HG02588 (cell line): Measurements from ENCODE around the gene DAPK1.
A peak's percentile ranks its signal among the peaks of the same experiment; 100 is the strongest.

Experiments
- ATAC-seq: cut with Tn5 transposase; IDR thresholded peaks from one replicate; pipeline ENCODE4 v1.9.1; 2021; ENCODE audit warnings: mild to moderate bottlenecking, moderate library complexity; ENCODE audit not compliant: unreplicated experiment

The DAPK1 gene

DNA sequence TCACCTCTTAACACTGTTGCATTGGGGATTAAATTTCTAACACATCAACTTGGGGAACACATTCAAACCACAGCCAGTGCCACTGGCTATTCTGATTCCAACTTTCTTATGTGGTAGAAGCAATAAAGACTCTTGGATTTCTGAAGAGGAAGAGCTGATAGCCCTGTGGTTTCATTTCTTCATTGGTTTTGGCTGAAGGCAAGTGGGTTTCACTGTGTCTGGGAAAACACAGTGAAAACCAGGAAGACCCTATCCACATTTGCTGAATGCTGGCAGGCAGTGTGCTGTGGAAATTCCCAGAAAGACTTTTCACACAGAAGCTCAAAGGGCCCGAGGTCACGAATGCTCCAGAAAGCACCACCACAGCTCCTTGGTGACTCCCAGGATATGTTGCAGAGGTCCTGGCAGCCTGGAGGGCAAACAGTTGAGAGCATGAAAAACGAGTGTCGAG lies 67.1 kb downstream of the DAPK1 start:
- ATAC-seq = no peak

DNA sequence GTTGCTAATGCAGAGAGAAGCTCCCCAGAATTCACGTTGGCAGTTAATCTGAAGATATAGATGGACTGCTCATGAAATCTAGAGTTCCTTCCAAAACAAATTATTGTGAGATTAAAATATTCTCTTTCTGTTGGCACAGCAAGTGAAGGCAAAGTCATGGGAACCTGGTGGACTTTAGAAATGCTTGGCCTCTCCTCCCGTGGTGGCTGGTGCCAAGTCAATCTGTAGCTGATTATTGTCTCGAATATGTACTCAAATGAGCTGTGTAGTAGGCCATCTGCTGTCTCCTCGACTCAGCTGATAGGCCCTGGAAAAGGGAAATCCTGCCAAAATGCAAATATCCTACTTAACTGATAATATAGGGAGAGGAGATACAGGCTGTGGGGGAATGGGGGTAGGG lies 69.3 kb downstream of the DAPK1 start:
- no peak for ATAC-seq

DNA sequence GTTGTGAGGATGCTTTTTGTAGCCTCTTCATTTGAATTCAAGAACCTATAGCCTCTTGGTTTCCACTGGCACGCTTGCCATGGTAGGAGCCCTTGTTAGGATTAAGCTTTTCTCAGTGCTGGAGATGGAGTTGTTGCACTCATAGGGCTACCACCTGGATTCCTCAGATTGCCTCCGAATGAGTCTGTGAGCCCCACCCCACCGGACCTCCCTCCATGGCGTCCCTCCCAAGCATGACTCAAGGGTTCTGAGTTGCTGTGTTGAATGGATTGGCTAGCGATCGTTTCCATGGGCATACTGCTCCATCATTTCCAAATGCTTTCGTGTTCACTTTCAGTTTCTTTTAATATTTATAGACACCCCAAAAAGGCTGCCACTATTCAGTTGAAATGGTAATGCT lies 69.9 kb downstream of the DAPK1 start:
- ATAC-seq = no peak

DNA sequence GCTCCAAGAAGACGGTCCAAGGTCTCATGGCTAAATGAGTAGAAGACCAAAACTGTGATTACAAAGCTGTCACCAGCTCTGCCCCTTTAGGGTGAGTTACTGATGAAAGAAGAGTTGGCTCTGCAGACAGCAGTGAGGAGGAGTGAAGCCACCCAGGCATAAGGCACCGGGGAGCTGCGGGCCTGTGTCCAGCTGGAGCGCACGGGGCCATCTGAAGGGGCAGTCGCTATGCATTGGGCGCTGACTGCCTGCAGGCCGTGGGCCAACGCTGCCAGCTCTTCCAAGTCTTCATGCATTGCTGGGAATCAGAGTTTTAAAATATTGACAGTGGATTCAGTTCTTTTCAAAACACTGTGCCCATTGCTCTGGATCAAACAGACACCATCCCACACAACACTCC lies 70.3 kb downstream of the DAPK1 start:
- no peak for ATAC-seq

DNA sequence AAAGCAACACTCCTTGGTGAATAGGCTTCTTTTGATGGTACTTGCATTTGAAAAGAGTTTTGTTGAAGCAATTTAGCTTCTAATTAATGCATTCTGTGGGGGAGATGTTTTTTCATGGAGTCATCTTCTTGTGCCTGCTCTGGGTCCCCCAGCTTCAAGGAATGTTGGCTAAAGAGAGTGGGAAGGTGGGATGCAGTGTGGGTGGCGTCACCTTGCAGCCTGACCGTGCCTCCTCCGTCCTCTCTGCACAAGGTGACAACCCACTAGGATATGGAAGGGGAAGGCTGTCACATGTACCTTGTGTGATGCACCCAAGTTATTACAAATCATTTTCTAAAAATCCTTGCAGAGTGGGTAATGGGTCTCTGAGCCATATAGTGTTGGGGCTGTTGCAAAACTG lies 70.7 kb downstream of the DAPK1 start:
- ATAC-seq = no peak

DNA sequence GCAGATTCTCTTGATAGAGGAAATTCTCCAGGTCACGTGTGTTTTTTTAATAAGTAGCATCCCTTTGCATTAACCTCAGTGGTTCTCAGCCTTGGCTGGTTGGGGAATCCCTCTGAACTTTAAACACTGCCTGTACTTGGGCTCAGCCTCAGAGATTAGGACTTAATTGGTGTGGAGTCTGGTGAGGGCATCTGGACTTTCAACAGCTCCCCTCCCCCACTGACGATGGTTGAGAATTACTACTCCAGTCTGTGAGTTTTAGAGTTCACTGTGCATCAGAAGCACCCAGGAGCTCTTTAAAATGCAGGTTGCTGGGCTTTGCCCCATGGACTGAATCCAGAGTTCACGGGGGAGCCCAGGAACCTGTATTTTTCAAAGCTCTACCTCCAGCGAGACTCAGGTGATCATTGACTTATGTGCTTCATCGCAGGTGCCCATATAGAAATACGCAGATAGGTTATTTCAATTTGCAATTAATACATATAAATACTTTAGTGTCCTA lies 71.4 kb downstream of the DAPK1 start:
- ATAC-seq = no peak

DNA sequence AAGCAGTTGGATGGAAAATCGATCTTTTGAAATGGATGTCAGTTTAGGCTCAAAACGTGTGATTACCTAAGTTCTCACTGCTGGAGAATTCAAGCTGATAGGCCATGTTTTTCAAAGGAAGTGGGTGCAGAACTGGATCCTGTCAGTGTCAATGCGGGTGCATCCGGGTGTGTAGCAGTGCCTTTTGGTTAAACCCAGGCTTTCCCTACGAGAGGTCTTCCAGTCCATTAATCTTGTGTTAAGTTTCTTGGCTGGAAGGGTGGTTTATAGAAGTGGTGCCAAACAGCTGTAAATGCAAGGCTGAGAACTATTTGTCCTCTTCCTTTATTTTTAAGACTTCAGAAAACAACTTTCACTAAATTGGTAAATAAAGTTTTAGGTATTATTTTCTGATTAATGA lies 71.9 kb downstream of the DAPK1 start:
- no peak for ATAC-seq

DNA sequence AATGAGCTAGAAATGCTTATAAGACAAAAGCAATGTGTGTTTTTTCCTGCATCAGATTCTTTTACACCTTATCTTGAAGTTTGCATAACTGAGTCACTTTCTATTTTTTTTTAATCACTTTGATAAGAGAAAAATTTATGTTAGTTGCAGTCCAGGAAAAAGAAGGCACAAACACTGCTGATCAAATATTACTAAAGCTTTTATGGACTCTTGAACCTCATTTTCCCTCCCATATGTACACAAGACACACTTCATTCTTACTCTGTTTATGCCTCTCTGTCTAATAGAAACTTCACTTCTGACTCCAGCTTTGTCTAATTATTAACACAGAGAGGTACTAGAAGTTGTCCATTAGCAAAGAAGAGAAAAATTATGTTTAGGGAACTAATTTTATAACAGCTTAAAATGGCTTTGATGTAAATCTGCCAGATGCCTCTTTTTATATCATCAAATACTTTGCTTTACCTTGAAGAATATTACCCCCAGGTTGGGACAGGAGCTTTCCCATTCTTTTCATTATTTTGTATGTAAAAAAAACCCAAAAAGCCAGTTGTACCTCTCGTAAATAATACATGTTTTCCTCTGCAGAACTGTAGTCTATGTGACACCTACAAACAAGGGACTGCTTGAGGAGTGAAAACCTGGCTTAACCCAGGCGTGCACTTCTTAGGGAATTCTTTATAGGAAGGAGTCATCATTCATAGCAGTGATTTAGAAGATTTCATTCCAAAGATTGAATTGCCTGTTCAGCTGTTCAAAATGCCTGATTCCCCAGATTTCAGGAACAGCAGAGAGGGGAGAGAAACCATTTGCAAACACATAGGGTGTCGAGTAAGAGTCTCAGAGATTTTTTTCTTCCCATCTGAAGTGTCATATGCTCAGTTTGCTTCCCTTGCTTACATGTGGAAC lies 72.6 kb downstream of the DAPK1 start:
- ATAC-seq = peak; percentile 62

DNA sequence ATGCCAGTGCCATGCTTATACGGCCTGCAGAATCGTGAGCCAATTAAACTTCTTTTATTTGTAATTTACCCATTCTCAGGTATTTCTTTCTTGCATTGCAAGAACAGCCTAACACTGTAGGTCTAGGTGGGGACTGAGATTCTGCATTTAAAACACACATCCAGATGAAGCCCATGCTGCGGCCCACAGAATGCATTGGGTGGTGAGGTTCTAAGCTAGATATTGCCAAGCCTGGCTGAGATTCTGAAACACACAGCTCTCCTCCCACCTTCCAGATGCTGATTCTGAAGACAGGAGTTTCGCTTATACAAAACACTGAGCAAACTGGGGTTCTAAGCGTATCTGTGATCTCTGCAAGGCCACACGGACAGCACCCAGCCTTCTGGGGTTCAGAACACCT lies 75.1 kb downstream of the DAPK1 start:
- no peak for ATAC-seq

DNA sequence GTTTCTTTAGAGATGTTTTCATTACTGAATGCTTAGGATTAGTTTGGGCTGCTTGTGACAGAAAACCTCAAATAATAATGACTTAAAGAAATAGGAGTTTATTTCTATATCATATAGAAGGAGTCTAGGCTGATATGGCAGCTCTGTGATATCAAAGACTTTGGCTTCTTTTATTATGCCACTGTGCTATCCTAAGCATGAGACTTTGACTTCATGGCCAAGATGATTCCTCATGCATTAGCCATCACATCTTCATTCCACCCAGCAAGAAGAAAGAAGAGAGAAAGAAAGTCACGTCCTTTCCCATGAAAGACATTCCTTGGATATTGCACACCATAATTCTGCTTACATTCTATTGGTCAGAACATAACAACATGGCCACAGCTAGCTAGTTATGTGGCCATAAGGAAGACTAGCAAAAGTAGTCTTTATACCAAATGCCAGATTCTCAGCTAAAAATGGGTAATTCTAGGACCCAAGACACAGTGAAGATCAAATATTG lies 76.2 kb downstream of the DAPK1 start:
- no peak for ATAC-seq

DNA sequence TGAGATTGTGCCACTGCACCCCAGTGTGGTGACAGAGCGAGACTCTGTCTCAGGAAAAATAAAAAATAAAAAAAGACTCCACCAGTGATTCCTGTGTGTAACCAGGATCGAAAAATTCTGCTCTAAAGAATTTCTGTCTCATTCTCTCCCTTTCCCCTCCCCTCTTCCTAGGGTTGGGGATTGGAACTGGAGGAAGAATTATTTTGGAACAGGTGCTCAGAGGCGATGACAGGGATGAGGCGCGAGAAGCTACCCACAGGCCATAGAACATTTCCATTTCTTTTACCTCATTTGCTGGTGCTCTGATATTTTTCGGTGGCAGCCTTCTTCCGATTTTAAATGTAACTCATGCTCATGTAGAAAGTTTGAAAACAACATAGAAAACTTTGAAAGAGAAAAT lies 80.1 kb downstream of the DAPK1 start:
- ATAC-seq = no peak

DNA sequence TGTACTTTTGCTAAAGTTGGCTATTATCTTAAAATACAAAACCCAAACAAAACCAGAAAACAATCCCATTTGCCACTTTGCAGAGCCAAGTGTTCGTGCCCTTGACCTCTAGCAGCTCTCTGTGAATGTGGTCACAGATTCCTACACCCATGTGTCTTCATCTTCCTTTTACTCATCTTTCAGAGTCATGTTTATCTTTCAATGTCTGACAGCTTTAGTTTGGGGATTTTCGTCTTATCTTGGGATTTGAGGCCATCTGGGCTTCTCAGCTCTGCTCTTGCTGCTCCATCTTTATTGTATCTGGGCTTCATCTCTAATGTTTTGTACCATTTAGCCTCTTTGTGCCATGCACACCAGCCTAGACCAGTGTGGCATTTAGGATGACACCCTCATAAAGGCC lies 81.0 kb downstream of the DAPK1 start:
- no peak for ATAC-seq

DNA sequence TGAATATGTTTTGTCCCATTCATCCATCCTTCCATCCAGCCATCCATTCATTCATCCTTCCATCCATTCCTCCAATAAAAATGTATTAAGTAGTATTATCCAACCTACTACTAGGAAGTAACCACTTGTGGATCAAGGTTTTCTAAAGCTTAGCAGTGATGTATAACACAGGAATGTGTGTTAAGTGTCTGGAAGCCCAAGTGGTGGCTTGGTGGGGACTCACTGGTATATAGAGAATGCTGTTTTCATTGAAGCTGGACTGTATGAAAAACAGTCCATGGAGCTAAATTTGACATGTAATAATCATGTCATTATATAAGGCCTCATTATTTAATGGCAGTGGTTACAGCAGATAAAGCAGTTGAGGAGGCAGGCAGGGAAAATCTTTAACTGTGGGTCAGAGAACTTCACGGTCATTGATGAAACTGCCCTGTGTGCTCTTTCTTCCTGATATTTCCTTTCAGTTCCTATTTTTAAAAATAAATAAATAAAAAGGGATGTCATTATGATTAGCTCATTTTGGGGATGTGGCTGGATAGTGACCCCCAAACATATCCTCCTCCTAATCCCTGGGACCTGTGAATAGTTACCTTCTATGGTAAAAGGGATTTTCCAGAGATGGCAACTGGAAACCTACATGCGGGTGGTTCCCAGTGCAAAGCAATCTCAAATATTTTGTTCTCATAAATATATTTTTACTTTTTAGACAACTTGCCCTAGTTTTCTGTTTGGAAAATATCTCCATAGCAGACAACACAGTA lies 82.3 kb downstream of the DAPK1 start:
- no peak for ATAC-seq

DNA sequence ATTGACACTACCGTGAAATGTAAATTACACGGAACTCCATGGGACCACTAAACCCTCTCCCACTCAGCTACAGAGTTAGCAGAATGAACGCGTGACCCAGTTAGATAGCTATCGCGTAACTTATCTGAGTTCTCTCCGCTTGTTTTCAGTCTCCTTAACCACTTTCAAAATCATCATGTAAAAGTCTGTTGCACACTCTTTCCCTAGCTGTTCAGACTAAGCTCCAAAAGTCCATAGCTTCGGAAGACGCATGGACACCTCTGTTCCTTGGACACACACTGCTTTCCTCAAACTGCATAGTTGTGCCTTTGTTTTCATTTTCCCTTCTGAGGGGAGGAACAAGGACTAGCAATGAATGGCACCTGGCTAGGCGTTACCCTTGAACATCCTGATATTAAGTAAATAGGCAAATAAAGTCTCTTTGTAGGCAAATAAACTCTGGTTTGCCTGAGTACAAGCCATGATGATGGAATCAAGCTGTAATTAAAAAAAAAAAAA lies 83.3 kb downstream of the DAPK1 start:
- no peak for ATAC-seq

DNA sequence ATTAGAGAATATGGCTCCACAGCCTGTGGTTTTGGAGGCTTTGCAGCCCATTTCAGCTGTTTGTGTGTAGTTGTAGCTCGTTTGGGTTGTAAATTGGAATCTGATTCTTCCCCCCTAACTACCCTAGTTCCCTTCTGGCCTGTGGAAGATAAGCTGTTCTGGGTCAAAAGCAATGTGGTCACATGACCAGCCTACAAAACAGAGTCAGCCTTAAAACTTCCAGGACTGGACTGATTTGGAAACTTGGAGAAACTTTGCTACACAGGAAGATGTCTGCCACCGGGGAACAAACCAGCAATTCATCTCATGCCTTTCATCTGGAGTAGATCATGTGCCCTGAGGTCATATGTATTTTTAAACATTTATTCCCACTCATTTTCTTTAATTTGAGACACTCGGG lies 83.8 kb downstream of the DAPK1 start:
- ATAC-seq = no peak

DNA sequence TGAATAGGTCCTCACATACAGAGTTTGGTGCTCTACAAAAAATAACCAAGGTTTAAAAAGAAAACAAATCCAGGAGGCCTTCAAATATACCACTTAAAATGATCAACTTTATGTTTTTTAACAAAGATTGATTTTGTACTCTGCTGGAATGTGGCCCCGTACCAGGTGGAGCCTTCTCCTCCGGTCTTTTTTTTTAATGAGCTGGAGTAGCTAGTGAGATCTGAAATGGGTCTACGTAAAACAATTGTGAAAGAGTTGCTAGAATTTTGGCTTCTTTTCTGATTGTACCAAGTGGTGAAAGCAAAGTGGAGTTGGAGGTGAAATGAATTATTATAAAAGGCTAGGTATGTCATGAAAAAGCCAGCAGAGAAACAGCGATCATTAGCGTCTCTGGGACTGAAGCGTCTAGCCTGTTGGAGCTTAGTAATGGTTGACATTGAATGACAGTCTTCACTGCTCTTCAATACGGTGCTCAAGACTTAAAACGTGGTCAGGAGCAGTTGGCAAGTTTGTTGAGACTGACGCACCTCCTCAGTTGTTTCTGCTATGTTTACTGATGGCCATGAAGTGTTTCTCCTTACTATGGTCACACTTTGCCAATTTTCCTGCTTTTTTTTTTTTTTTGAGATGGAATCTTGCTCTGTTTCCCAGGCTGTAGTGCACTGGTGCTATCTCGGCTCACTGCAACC lies 84.4 kb downstream of the DAPK1 start:
- ATAC-seq = no peak

DNA sequence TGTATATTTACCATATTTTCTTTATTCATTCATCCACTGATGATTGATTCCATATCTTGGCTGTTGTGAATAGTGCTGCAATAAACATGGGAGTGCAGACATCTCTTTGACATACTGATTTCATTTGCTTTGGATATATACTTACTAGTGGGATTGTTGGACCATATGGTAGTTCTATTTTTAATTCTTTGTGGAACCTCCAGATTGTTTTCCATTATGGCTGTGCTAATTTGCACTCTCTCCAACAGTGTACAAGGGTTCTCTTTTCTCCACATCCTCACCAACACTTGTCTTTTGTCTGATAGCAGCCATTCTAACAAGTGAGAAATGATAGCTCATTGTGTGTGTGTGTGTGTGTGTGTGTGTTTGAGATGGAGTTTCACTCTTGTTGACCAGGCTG lies 86.7 kb downstream of the DAPK1 start:
- ATAC-seq = no peak

DNA sequence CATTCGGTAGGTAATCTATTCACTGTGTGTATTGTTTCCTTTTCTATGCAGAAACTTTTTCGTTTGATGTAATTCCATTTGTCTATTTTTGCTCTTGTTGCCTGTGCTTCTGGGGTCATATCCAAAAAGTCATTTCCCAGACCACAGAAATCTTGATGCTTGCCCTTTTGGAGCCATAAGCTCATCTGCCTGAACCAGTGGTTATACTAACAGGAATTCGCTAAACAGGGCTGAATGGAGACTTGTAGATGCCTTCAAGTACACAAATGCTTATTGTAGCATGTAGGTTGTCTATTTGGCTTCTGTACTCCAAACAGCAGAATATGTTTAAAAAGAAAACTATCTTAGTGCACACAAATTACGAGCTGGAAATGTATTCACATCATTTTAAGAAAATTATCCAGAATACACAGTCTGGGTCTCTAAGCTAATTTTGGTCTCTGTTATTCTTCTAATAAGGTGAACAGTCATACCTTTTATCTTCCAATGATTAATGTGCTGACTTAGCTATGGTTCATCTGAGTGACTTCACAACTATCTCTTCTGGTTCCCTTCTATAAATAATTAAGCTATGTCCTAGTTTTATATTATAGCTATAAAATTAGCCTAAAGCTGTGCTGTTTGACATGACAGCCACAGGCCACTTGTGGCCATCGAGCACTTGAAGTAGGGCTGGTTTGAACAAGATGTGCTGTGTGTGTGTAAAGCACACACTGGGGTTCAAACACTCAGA lies 87.6 kb downstream of the DAPK1 start:
- ATAC-seq = no peak

DNA sequence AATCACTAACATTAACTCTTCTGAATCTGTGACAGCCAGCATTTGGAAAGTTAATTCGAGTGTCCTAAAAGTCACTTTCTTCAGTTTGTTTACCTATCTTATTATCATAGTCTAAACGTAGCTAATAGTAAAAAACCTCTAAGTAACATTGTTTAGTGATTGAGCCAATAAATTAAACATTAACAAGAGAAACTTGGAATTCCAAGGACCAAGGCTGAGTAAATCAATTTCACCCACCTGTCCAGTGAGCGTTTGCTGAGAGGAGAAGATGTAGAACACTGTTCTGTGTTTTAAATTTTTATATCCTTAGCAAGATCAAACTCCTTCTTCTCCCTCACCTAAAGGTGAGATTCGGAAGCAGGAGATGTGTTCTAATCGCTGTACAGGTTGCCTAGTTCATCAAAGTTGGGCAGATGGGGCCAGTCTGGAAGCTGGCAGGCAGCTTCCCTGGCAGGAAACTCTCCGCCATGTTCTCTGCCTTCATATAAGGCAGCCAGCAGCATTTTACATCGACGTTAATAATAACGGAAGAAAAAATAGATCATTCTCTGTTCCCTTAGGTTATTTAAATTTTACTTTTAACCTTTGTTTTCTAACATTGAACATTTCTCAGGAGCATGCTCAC lies 89.2 kb downstream of the DAPK1 start:
- no peak for ATAC-seq

DNA sequence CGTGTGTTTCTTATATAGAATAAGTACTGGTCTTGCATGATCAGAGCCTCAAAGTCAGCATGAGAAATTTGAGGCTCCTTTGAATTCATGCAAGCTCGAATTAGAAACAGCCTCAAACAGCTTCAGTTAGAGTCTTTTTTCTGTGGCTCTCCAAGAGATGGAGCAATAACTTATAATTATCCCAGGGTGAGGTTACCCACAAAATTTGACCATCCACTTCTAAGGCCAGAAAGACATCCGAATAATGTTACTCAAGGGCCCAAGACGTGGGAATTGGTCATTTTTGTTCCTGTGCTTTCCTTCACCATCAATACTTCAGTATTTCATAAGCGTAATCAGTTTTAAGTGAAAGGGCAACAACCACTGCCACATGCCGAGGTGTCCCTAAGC lies 89.7 kb downstream of the DAPK1 start:
- ATAC-seq = no peak
